HG02642 (cell line): ENCODE data around the gene AMPD1.
A peak's percentile ranks its signal among the peaks of the same experiment; 100 is the strongest.

Experiments
- ATAC-seq: cut with Tn5 transposase; IDR thresholded peaks from one replicate; pipeline ENCODE4 v1.9.1; 2021; ENCODE audit warnings: mild to moderate bottlenecking; ENCODE audit not compliant: unreplicated experiment, poor library complexity

AMPD1 gene

DNA sequence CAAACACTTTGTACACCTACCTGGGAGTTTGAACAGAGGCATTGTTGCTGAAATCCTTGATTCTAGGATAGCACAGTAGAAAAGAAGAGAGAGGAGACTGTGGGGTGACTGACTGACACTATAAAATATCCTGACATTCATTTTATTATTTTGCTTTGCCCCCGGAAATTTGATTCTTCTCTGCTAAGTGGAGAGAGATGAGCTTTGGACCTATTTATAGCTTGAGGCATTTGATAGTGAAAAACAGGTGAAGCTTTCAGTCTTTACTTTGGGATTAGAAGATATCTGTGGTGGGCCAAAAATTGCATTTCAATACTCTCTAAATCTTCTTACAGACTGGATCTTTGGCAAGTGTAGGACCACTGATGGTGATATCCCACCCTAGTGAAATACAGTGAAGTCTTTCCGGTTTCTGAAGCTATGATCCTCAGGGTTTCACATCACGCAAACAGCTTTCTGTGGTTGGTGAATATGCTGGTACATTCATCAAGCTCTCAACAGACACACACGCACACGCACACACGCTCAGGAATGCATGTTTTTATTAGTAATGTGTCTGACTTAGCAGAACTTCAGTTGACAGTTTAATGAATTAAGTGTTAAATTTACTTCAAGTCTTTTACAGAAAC, at the start of gene AMPD1:
AMPD1 (minus strand) TSS at position 117 of the 629 bp plus-strand sequence; CDS start at position 42, 75 bp downstream.
- no peak for ATAC-seq

DNA sequence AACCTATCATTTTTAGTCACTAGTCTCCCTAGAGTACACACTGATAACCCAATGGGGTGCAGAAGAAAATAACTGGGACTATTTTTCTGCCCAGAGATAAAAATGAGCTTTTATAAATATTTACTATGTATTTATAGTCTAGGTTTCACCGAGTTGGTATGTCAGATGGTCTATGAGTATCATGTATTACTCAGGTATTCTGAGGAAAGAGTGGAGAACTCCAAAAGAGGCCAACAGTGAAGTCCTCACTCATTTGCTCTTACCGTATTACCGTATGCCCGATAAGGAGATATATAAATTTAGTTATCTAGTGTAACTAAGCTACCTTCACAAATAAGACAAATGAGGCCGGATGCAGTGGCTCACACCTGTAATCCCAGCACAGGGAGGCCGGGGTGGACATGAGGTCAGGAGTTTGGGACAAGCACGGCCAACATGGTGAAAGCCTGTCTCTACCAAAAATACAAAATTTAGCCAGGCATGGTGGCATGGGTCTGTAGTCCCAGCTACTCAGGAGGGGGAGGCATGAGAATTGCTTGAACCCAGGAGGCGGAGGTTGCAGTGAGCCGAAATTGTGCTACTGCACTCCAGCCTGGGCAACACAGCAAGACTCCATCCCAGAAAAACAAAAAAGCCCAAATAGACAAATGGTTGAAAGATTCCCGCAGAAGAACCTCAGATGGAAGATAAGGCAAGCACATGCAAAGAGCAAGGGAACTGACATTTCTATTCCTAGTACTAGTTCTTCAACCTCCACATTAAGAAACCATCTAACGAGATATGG, 46.8 kb upstream of the AMPD1 start:
- no peak for ATAC-seq

DNA sequence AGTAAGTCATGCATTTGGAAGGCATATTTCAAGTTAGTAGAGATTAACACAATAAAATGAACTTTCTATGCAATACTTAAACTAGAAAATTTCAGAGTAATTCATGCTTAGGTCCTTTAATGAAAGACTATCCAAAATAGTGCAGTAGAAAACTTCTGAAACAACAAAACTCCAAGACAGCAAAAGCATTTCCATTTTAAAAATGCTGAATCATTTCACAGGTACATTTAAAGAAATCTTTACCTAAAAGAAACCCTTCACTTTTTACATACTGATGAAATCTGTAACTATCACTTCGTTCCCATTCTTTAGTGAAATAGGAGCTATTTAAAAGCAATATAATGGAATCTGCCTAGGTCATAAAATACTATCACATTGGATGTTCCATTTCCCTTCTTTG, 45.0 kb upstream of the AMPD1 start:
- ATAC-seq: no peak

DNA sequence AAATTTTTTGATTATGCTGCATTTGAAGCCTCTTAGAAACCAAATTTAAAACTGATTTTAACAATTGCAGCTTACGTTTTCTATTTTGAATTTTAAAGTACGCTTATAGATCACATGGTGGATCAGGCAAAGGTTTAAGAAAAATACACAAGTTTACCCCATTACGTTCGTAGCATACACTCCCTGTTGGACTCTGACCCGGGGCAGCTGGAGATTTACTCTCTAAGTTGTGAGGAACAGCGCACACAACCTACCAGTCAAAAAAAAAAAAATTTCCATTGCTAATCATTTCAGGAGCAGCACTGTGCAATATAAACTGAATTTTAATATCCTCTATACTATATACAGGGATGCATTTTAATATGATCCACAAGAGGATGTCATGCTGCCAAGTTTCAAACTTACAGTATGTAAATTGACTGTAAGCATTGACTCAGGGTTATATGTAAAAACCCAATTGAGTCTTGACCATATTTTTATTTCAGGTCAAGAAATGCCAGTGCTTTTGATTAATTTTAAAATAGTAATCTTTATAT, 42.0 kb upstream of the AMPD1 start:
- ATAC-seq: no peak

DNA sequence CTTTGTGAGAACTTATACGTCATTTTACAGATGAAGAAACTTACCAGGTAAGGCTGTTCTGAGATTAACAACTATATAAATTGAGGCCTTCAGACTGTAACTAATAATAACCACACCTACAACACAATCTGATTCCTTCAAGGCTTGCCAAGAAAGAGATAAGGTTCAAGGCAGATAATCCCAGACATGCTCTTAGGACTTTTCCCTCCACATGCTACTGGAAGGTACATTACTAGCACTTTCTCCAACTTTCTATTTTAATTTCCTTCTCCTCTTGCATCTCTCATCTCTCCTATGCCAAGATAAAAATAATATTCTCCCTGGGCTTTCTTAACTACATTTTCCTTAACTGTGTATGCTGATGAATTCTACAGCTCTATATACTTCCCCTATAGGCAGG, 40.1 kb upstream of the AMPD1 start:
- ATAC-seq: no peak

DNA sequence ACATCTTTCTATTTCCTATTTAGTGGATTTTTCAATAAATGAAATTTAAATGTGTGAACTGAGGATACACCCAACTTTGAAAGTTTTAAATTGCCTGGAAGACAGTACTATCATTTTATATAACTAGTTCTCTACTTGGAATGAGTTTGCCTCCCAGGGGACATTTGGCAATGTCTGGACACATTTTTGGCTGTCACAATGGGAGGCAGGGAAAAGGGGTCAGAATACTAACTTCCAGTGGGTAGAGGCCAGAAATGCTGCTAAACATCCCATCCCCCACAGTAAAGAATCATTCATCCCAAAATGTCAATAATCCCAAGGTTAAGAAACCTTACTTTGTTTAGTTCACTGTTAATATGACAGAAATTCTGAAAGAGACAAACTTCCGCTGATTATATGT, 34.4 kb upstream of the AMPD1 start:
- ATAC-seq: no peak

DNA sequence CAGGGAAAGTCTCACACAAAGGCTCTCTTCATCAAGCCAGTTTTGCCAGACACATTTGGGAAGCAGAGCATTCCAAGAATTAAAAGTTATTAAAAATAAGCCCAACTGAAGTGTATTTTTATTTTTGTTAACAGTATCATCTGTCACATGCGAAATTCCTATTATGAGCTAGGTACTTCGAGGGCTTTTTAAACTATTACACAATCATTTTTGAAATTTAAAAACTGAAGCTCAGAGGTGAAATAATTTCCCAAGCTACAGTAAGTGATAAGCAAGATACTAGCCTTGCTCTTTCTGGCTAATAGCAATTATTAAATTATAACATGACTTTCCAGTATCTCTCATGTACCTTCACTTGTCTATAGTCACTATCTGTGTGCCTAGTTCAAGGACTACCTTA, 33.2 kb upstream of the AMPD1 start:
- no peak for ATAC-seq

DNA sequence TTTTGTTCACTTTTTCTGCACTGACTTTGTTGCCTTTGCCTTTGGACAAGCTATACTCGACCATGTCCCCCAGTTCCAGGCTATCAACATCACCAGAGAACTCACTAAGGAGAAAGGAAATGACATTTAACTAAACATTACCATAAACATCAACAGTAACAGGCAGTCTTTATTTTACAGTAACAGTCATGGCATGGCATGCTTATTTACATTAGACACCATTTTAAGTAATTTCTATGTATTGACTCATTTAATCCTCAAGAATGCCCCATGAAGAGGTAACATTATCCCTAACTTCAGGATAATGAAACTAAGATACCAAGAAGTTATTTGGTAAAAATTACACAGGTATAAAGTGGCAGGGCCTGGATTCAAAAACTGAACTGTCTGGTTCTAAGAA, 29.9 kb upstream of the AMPD1 start:
- ATAC-seq: no peak

DNA sequence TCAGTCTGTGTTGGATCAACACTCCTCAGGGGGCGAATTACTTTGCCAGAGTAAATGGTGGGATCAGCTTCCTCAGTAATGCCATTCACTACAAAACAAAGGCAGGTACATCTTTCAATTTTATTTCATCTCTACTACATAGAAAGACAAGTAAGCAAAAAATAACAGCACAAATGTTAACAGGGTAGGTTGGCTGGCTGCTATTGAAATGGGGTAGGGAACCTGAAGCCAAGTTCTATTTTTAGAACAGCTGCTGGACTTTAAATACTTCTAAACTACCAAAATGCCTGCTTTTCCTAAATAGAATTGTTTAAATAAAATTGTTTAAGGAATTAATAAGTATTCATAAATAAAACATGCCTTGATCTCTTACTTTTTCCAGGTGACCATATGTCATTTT, 28.6 kb upstream of the AMPD1 start:
- ATAC-seq: no peak

DNA sequence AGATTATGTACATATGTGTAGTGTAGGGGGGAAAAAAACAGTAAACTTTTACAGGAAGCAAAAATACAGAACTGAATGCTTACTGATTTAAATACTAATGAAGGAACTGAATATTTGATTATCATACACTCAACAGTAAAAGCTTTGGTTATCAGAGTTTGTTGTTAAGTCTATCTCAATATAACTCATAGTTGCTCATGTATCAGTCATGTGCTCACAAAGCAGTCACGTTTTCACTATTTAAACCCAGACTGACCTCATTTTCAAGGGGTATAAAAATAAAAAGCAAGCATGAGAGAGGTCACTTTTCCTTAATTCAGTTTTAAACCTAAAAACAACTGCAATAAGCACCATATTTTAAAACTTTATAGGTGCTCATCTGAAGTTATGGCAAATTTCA, 28.1 kb upstream of the AMPD1 start:
- no peak for ATAC-seq

DNA sequence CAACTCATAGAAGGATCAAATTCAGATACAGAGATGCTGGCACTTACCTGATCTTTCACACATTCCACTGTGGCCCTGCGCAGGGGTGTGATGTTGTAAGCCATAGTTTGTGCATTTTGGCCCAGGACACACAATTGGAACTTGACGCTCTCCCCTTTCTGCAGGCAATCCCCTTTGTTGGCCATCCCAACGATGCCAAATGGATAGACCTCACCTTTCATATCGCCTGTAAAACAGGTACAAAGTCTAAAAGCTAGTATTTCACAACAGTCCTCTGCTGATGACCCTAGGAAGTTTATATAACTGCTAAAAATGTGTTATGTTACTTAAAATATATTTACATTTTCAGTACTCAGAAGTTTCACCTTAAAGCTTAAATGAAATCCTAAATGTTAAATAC, 25.1 kb upstream of the AMPD1 start:
- no peak for ATAC-seq

DNA sequence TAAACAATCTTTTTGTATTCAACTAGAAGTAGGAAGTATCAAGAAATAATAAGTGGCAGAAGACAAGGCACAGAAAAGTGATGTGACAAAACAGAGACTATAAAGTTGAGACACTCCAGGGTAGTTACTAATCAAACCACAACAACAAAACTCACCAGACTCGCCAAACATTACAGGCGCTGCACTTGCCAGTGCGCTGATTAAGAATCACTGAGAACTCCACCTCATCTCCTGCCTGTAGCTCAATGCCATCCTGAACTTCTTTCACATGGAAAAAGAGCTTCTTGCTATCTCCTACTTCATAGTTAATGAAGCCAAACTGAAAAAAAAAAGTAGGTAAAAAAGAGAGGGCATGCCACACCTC, 24.1 kb upstream of the AMPD1 start:
- ATAC-seq: no peak

DNA sequence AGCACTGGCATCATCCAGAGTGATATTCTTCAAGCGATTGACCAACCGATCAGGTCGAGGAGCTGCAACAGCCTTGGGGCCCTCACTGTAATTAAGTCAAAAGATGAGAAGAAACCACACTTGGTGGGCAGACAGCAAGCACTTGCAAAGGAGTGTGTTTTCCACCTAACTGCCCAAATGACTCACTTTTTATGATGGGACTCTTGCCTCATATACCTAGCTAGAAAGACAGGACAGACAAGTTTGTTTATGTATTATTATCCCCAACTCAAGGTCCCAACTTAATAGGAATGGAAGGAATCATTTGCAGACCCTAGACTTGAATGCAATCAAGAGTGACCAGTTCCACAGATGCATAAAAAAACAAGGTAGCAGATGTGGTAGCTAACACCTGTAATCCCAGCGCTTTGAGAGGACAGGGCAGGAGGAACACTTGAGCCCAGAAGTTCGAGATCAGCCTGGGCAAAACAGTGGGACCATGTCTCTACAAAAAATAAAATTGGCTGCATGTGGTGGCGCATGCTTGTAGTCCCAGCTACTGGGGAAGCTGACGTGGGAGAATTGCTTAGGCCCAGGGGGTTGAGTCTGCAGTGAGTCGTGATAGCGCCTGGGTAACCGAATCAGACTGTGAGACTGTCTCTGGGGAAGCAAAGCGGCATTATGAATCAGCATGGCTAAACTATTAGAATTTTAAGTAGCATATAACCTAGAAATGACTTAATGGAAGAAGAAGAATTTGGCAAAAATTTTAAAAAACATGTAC, 23.5 kb upstream of the AMPD1 start:
- no peak for ATAC-seq

DNA sequence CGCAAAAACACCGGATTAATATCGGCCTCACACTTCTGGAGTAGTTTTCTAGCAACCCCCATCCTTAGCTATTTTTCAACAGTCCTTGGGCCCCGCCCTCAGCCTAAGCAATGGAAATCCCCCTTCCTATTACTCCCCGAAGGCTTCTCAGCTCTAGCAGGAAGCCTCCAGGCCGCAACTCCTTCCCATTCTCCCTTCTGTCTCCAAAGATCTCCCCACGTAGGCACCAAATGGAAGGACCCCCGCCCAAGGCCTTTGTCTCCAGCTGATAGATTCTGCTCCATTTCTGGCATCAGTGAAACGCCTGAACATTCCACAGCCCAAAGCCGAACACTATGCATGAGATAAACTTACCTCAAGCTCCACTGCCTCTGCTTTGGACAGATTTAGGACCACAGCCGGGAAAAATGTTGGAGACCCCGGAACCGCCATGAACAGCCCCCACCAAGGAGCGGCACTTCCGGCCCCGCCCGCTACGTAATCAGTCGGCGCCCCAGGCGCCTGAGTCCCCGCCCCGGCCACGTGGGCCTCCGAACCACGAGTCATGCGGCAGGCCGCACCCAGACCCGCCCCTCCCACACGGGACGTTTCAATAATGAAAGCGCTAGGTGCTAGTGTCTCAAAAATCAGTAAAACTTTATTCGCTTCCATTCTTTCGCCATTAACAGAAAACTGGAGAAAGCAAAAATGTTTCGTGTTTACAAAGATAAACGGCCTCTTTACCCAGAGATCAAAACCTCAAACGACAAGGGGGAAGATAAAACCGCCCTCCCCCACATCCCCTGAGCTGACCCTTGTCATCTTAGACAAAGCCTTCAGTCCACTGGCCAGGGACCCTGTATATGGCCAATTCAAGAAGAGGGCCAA, 21.2 kb upstream of the AMPD1 start, which contains the start of gene NRAS:
NRAS (minus strand) TSS at position 468 of the 867 bp plus-strand sequence. CDS start 611 bp downstream, outside the sequence.
- peak; percentile 97 for ATAC-seq

DNA sequence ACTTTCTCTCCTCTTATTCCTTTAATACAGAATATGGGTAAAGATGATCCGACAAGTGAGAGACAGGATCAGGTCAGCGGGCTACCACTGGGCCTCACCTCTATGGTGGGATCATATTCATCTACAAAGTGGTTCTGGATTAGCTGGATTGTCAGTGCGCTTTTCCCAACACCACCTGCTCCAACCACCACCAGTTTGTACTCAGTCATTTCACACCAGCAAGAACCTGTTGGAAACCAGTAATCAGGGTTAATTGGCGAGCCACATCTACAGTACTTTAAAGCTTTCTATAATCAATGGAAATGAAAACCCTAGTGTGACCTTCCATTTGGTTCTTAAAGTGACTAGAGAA, 20.6 kb upstream of the AMPD1 start:
- ATAC-seq: peak; percentile 3

DNA sequence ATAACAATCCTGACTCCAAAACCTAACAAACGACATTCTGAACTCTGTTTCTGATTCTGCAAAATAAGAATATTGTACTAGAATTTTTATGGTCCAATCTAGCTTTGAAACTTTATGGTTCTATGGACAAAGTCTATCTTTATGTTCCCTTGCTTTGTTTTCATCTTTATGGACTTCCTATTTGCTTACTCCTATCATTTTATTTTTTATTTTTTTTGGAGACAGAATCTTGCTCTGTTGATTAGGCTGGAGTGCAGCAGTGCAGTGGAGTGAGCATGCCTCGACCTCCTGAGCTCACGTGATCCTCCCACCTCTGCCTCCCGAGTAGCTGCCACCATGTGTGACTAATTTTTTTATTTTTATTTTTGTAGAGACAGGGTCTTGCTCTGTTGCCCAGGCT, 17.6 kb upstream of the AMPD1 start:
- ATAC-seq: no peak

DNA sequence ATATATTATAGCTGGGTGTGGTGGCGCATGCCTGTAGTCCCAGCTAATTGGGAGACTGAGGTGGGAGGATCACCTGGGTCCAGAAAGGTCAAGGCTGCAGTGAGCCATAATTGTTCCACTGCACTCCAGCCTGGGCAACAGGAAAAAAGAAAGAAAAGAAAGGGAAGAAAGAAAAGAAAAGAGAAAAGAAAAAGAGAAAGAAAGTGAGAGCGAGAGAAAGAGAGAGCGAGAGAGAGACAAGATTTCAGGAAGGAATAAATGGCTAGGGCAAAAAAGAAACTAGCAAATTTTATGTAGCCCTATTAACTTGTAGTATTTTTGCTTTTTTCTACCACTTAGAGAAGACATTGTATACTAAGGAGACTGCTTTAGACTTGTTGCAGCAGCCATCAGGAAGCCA, 15.0 kb upstream of the AMPD1 start:
- no peak for ATAC-seq

DNA sequence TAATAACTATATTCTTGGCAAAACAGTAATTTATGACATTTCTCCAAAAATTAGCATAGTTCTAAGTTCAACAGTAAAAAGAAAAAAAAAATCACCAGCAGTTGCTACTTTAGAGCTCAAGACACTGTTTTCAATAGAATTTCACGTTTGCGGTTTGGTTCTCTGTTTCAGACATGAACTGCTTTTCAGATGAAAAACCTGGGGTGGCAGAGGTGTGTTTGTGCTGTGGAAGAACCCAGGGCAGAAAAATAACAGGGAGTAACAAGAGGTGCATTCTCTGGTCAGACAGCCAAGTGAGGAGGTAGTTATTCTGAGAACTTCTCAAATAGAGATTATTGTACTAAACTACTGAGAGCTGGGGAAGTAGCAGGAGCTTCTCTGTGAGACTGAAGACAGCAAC, 12.3 kb upstream of the AMPD1 start:
- no peak for ATAC-seq

DNA sequence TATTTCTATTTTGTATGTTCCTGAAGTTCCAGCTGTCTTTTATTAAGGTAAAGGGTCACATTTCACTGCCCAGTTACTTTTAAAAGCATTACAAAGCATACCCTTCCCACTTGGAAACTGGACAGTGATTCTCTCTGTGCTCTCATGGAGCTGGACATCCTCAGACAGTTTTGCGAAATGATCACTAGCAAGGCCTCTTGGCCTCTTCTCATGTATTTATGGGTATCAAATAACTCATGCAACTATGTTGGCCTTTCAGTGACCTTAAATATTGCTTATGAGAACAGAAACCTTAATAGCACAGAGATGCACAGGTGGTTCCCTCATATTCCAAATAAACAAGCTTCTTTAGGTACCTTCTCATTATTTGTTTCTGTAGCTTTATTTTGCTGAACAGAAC, 7.9 kb upstream of the AMPD1 start:
- peak; percentile 50 for ATAC-seq

DNA sequence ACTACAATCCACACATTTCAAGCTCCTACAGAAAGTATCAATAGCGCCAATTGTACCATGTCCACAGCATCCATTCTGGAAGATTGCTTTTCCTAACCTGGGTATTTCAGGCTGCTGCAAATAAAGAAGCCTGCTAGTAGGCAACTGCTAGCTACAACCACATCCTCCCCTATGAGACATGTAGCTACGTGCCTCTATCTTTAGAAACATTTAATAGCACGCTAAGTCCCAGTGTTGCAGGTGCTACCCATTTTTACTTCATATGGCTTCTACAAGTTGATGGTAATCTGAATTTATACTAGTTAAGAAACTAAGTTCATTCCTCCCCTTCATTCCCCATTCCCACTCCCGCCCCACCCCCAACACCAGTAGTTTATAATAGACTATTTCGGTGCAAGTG, 7.4 kb upstream of the AMPD1 start:
- peak; percentile 59 for ATAC-seq
